Prostate gland (tissue), 2 donors: ENCODE data around the gene SLC16A6.

ENCODE experiments used
- CTCF ChIP-seq, 4 experiments: fragments of 200-600 bp in 2 of 4; fragments of 450-650 bp in 2 of 4; sonication (generic) in 2 of 4; IDR thresholded peaks; 1 replicate in 3 of 4; 2 replicates in 1 of 4; pipeline ENCODE4 v1.5.1; 2016 to 2019; ENCODE audit warnings: antibody characterized with exemption in 4 of 4, mild to moderate bottlenecking in 2 of 4, moderate library complexity in 2 of 4
- POLR2A ChIP-seq: fragments of 450-650 bp; IDR thresholded peaks from one replicate; pipeline ENCODE4 v1.6.1; 2016; ENCODE audit warnings: antibody characterized with exemption, mild to moderate bottlenecking

GRCh38 chr17:68289936-68290267 is 1.0 kb downstream of the SLC16A6 start:
- no peak for TF ChIP-seq CTCF (IDR thresholded peaks at IDR 0.05)
- TF ChIP-seq POLR2A = no peak
